ENCODE data around the gene NR1H4.

The NR1H4 gene

GRCh38 chr12:100474617-100475016 lies 951 bp downstream of the NR1H4 start:
- Histone ChIP-seq H3K9me2 (ENCODE audit: low read depth, low read length) (no peaks in the 10 kb centered on the region), H3K36me3 (ENCODE audit: insufficient read depth, low read length) (no peaks in the 10 kb centered on the region), H3K79me2 (ENCODE audit: insufficient read depth, low read length) (no peaks in the 10 kb centered on the region), H2AFZ (ENCODE audit: low read length) (no peak overlapping the region), H3F3A (ENCODE audit: insufficient read depth, low read length) (no peaks in the 10 kb centered on the region), H3K4me3 (ENCODE audit: low read depth, low read length, poor library complexity, severe bottlenecking) (no peak overlapping the region), H3K27ac (ENCODE audit: low read depth, low read length, poor library complexity, severe bottlenecking) (no peak overlapping the region), H3K4me1 (ENCODE audit: insufficient read depth, low read length, severe bottlenecking) (no peaks in the 10 kb centered on the region), H3K4me2 (ENCODE audit: low read length) (no peak overlapping the region), H3K9me3 (ENCODE audit: low read length) (no peaks in the 10 kb centered on the region), H3K9ac (ENCODE audit: low read length) (no peak overlapping the region), H4K20me1 (ENCODE audit: insufficient read depth, low read length) (no peaks in the 10 kb centered on the region), H3K27me3 (ENCODE audit: insufficient read depth, low read length) (no peaks in the 10 kb centered on the region)
- TF ChIP-seq EZH2 (IDR thresholded peaks at IDR 0.05; ENCODE audit: borderline replicate concordance, low read length): no peak
- no peak for TF ChIP-seq CTCF (IDR thresholded peaks at IDR 0.05; ENCODE audit: low read length)

GRCh38 chr12:100476013-100476751 lies 2.5 kb downstream of the NR1H4 start:
- H3K9ac ChIP-seq (ENCODE audit: low read length): no peak overlapping the region
- no peaks in the 10 kb centered on the region for H3F3A ChIP-seq (ENCODE audit: insufficient read depth, low read length)
- no peak overlapping the region for H2AFZ ChIP-seq (ENCODE audit: low read length)
- no peaks in the 10 kb centered on the region for H3K9me2 ChIP-seq (ENCODE audit: low read depth, low read length)
- no peaks in the 10 kb centered on the region for H3K9me3 ChIP-seq (ENCODE audit: low read length)
- H3K4me3 ChIP-seq (ENCODE audit: low read depth, low read length, poor library complexity, severe bottlenecking): no peak overlapping the region
- H3K4me2 ChIP-seq (ENCODE audit: low read length): no peak overlapping the region
- no peaks in the 10 kb centered on the region for H3K79me2 ChIP-seq (ENCODE audit: insufficient read depth, low read length)
- H3K4me1 ChIP-seq (ENCODE audit: insufficient read depth, low read length, severe bottlenecking): no peaks in the 10 kb centered on the region
- no peaks in the 10 kb centered on the region for H3K36me3 ChIP-seq (ENCODE audit: insufficient read depth, low read length)
- no peak for TF ChIP-seq CTCF (IDR thresholded peaks at IDR 0.05; ENCODE audit: low read length)
- no peak for TF ChIP-seq EZH2 (IDR thresholded peaks at IDR 0.05; ENCODE audit: borderline replicate concordance, low read length)
- H4K20me1 ChIP-seq (ENCODE audit: insufficient read depth, low read length): no peaks in the 10 kb centered on the region
- H3K27ac ChIP-seq (ENCODE audit: low read depth, low read length, poor library complexity, severe bottlenecking): no peak overlapping the region
- H3K27me3 ChIP-seq (ENCODE audit: insufficient read depth, low read length): no peaks in the 10 kb centered on the region

- Histone ChIP-seq H3K9me2 (ENCODE audit: low read depth, low read length) (no peaks in the 10 kb centered on the region), H4K20me1 (ENCODE audit: insufficient read depth, low read length) (no peaks in the 10 kb centered on the region), H3K27me3 (ENCODE audit: insufficient read depth, low read length) (no peaks in the 10 kb centered on the region), H3K4me2 (ENCODE audit: low read length) (no peak overlapping the region), H2AFZ (ENCODE audit: low read length) (no peak overlapping the region), H3F3A (ENCODE audit: insufficient read depth, low read length) (no peaks in the 10 kb centered on the region), H3K27ac (ENCODE audit: low read depth, low read length, poor library complexity, severe bottlenecking) (no peak overlapping the region), H3K9me3 (ENCODE audit: low read length) (no peaks in the 10 kb centered on the region), H3K36me3 (ENCODE audit: insufficient read depth, low read length) (no peaks in the 10 kb centered on the region), H3K4me1 (ENCODE audit: insufficient read depth, low read length, severe bottlenecking) (no peaks in the 10 kb centered on the region), H3K4me3 (ENCODE audit: low read depth, low read length, poor library complexity, severe bottlenecking) (no peak overlapping the region), H3K79me2 (ENCODE audit: insufficient read depth, low read length) (no peaks in the 10 kb centered on the region), H3K9ac (ENCODE audit: low read length) (no peak overlapping the region)
- TF ChIP-seq EZH2 (IDR thresholded peaks at IDR 0.05; ENCODE audit: borderline replicate concordance, low read length): no peak
- TF ChIP-seq CTCF (IDR thresholded peaks at IDR 0.05; ENCODE audit: low read length): no peak
Observed at GRCh38 chr12:100481021-100481420, 7.4 kb downstream of the NR1H4 start.
